SKM-1 (cell line): ENCODE data around the gene MLN.

Experiments
- DNase-seq: peaks from one replicate; lab custom pipeline; 2025; ENCODE audit not compliant: unreplicated experiment; lab: John Stamatoyannopoulos, UW

The MLN gene

GRCh38 chr6:33803571-33804053 lies at the start of gene MLN:
Gene MLN (minus strand): TSS chr6:33804003. CDS start chr6:33801163, 2,840 bp downstream.
- DNase-seq, result no peak

- DNase-seq, result no peak
Observed at GRCh38 chr6:33853026-33853425, 49.2 kb upstream of the MLN start.

GRCh38 chr6:33851959-33852358 lies 48.2 kb upstream of the MLN start:
- no peak for DNase-seq

GRCh38 chr6:33850869-33851541 lies 47.2 kb upstream of the MLN start:
- no peak for DNase-seq

- DNase-seq, result no peak
Observed at GRCh38 chr6:33850296-33850695, 46.5 kb upstream of the MLN start.

GRCh38 chr6:33849500-33850075 lies 45.8 kb upstream of the MLN start:
- DNase-seq, result no peak

- DNase-seq, result no peak
Observed at GRCh38 chr6:33848484-33848883, 44.7 kb upstream of the MLN start.

- DNase-seq, result no peak
Observed at GRCh38 chr6:33847867-33848266, 44.1 kb upstream of the MLN start.

GRCh38 chr6:33847078-33847477 lies 43.3 kb upstream of the MLN start:
- DNase-seq, result no peak

- no peak for DNase-seq
Observed at GRCh38 chr6:33846226-33846625, 42.4 kb upstream of the MLN start.

- DNase-seq, result no peak
Observed at GRCh38 chr6:33845031-33845745, 41.4 kb upstream of the MLN start.

GRCh38 chr6:33843131-33844121 lies 39.6 kb upstream of the MLN start:
- no peak for DNase-seq

GRCh38 chr6:33841868-33842267 lies 38.1 kb upstream of the MLN start:
- DNase-seq, result no peak

- DNase-seq, result no peak
Observed at GRCh38 chr6:33841070-33841469, 37.3 kb upstream of the MLN start.

- DNase-seq, result peak; percentile 50
Observed at GRCh38 chr6:33840048-33840926, 36.5 kb upstream of the MLN start.

- DNase-seq, result no peak
Observed at GRCh38 chr6:33839399-33840047, 35.7 kb upstream of the MLN start.

GRCh38 chr6:33838983-33839382 lies 35.2 kb upstream of the MLN start:
- DNase-seq, result no peak

GRCh38 chr6:33837971-33838665 lies 34.3 kb upstream of the MLN start:
- DNase-seq, result no peak
